SK-N-SH (cell line): Measurements from ENCODE around the gene CUBN. TPM values are rescaled to one million over a fixed set of nuclear protein-coding genes. Genes with fewer than 3 reads are reported as not detected.
A peak's percentile ranks its signal among the peaks of the same experiment; 100 is the strongest.

Source experiments
- CHD2 ChIP-seq: fragments of 150-350 bp; IDR thresholded peaks from 2 replicates; pipeline ENCODE4 v1.6.1; 2018; ENCODE audit warnings: low read length; ENCODE audit not compliant: partially characterized antibody
- EP300 ChIP-seq, 2 experiments: IDR thresholded peaks; 2 replicates each; pipeline versions ENCODE4 v1.4.0 to v1.6.1; 2012; ENCODE audit warnings: borderline replicate concordance in 1 of 2, low read depth in 1 of 2, low read length in 1 of 2
- EZH2phosphoT487 ChIP-seq: fragments of 200-600 bp; sonication (generic); IDR thresholded peaks from 2 replicates; pipeline ENCODE4 v1.6.1; 2017; ENCODE audit warnings: low read depth, mixed run types, mild to moderate bottlenecking, antibody characterized with exemption, moderate library complexity, borderline replicate concordance
- FOSL2 ChIP-seq: IDR thresholded peaks from 2 replicates; pipeline ENCODE4 v1.4.0; 2012; ENCODE audit warnings: low read depth, mild to moderate bottlenecking, moderate library complexity, borderline replicate concordance
- FOXJ3 ChIP-seq: sonication (generic); formaldehyde crosslinking; IDR thresholded peaks from 2 replicates; pipeline ENCODE4 v1.5.1; 2020; ENCODE audit warnings: mild to moderate bottlenecking, missing genetic modification reagents
- FOXM1 ChIP-seq: IDR thresholded peaks from 2 replicates; pipeline ENCODE4 v1.4.0; 2012; ENCODE audit warnings: low read depth, mild to moderate bottlenecking
- GABPA ChIP-seq: IDR thresholded peaks from 2 replicates; pipeline ENCODE4 v1.4.0; 2012; ENCODE audit warnings: low read depth, mild to moderate bottlenecking
- GATA2 ChIP-seq: sonication (generic); formaldehyde crosslinking; IDR thresholded peaks from 2 replicates; pipeline ENCODE4 v1.5.0; 2020; ENCODE audit warnings: mild to moderate bottlenecking, missing genetic modification reagents
- IRF3 ChIP-seq: fragments of 150-350 bp; IDR thresholded peaks from 2 replicates; pipeline ENCODE4 v1.6.1; 2016; ENCODE audit warnings: mild to moderate bottlenecking, low read depth, low read length
- JUND ChIP-seq: IDR thresholded peaks from 2 replicates; pipeline ENCODE4 v1.4.0; 2012
- MEF2A ChIP-seq: IDR thresholded peaks from 2 replicates; pipeline ENCODE4 v1.4.0; 2012; ENCODE audit warnings: low read depth, borderline replicate concordance
- MXI1 ChIP-seq: IDR thresholded peaks from 2 replicates; pipeline ENCODE4 v1.6.1; 2012; ENCODE audit warnings: mild to moderate bottlenecking, low read depth, low read length, improper control_type of control experiment
- POLR2AphosphoS5 ChIP-seq: IDR thresholded peaks from 2 replicates; pipeline ENCODE4 v1.6.1; 2012; ENCODE audit warnings: low read depth, low read length
- RAD21 ChIP-seq: IDR thresholded peaks from 2 replicates; pipeline ENCODE4 v1.6.1; 2012; ENCODE audit warnings: mild to moderate bottlenecking, low read length
- SIN3A ChIP-seq: IDR thresholded peaks from 2 replicates; pipeline ENCODE4 v1.6.1; 2012; ENCODE audit warnings: low read depth, mild to moderate bottlenecking, low read length, moderate library complexity, borderline replicate concordance
- TAF1 ChIP-seq: IDR thresholded peaks from 2 replicates; pipeline ENCODE4 v1.6.1; 2012; ENCODE audit warnings: low read depth, mild to moderate bottlenecking, low read length, moderate library complexity, borderline replicate concordance
- YY1 ChIP-seq: IDR thresholded peaks from 2 replicates; pipeline ENCODE4 v1.4.0; 2012; ENCODE audit warnings: low read depth, mild to moderate bottlenecking
- polyA plus RNA-seq, 3 experiments: library from polyadenylated mRNA; depleted of rRNA; stranded (reverse); fragments of >200 nt; gene quantifications; 2 replicates each; pipeline ENCODE4 v1.2.3, GENCODE V29; 2012
- TF ChIP-seq, protein P1 (sequence below): IDR thresholded peaks from 2 replicates; pipeline ENCODE4 v1.6.1; 2012; ENCODE audit warnings: mild to moderate bottlenecking, low read depth, low read length, moderate library complexity
- TF ChIP-seq, protein P2 (sequence below): IDR thresholded peaks from 2 replicates; pipeline ENCODE4 v1.4.0; 2012; ENCODE audit warnings: low read depth, borderline replicate concordance
- TF ChIP-seq, protein P3 (sequence below): fragments of 150-350 bp; IDR thresholded peaks from 2 replicates; pipeline ENCODE4 v1.6.1; 2017; ENCODE audit warnings: antibody characterized with exemption, low read length, low read depth, borderline replicate concordance
- TF ChIP-seq, protein P4 (sequence below): IDR thresholded peaks from 2 replicates; pipeline ENCODE4; 2012

The CUBN gene
- polyA plus RNA-seq, 1 of the 3 experiments (the other 2 are of a cell fraction), result 2.4 TPM

- TF ChIP-seq, protein P1, sequence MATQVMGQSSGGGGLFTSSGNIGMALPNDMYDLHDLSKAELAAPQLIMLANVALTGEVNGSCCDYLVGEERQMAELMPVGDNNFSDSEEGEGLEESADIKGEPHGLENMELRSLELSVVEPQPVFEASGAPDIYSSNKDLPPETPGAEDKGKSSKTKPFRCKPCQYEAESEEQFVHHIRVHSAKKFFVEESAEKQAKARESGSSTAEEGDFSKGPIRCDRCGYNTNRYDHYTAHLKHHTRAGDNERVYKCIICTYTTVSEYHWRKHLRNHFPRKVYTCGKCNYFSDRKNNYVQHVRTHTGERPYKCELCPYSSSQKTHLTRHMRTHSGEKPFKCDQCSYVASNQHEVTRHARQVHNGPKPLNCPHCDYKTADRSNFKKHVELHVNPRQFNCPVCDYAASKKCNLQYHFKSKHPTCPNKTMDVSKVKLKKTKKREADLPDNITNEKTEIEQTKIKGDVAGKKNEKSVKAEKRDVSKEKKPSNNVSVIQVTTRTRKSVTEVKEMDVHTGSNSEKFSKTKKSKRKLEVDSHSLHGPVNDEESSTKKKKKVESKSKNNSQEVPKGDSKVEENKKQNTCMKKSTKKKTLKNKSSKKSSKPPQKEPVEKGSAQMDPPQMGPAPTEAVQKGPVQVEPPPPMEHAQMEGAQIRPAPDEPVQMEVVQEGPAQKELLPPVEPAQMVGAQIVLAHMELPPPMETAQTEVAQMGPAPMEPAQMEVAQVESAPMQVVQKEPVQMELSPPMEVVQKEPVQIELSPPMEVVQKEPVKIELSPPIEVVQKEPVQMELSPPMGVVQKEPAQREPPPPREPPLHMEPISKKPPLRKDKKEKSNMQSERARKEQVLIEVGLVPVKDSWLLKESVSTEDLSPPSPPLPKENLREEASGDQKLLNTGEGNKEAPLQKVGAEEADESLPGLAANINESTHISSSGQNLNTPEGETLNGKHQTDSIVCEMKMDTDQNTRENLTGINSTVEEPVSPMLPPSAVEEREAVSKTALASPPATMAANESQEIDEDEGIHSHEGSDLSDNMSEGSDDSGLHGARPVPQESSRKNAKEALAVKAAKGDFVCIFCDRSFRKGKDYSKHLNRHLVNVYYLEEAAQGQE, result no peak
- TF ChIP-seq SIN3A (no peak), MXI1 (no peak), MEF2A (no peak), FOSL2 (peak; percentile 82), GABPA (no peak), IRF3 (no peak), CHD2 (no peak), TAF1 (no peak), YY1 (0 out of 2 replicates have a peak, but pooled peaks have one; percentile 14), RAD21 (no peak), GATA2 (CRISPR knock-in tag) (no peak), FOXJ3 (CRISPR knock-in tag) (no peak), EZH2phosphoT487 (no peak), FOXM1 (no peak), EP300 (IDR thresholded peaks at IDR 0.05; ENCODE audit: borderline replicate concordance in 1 of 2, low read depth in 1 of 2, low read length in 1 of 2) (peak in 1 of 2 experiments; percentile 49; a peak in 1 of 4 replicates), POLR2AphosphoS5 (no peak), JUND (peak; percentile 73)
- TF ChIP-seq, protein P2, sequence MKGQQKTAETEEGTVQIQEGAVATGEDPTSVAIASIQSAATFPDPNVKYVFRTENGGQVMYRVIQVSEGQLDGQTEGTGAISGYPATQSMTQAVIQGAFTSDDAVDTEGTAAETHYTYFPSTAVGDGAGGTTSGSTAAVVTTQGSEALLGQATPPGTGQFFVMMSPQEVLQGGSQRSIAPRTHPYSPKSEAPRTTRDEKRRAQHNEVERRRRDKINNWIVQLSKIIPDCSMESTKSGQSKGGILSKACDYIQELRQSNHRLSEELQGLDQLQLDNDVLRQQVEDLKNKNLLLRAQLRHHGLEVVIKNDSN, result no peak
- TF ChIP-seq, protein P3, sequence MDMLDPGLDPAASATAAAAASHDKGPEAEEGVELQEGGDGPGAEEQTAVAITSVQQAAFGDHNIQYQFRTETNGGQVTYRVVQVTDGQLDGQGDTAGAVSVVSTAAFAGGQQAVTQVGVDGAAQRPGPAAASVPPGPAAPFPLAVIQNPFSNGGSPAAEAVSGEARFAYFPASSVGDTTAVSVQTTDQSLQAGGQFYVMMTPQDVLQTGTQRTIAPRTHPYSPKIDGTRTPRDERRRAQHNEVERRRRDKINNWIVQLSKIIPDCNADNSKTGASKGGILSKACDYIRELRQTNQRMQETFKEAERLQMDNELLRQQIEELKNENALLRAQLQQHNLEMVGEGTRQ, result no peak
- TF ChIP-seq, protein P4, sequence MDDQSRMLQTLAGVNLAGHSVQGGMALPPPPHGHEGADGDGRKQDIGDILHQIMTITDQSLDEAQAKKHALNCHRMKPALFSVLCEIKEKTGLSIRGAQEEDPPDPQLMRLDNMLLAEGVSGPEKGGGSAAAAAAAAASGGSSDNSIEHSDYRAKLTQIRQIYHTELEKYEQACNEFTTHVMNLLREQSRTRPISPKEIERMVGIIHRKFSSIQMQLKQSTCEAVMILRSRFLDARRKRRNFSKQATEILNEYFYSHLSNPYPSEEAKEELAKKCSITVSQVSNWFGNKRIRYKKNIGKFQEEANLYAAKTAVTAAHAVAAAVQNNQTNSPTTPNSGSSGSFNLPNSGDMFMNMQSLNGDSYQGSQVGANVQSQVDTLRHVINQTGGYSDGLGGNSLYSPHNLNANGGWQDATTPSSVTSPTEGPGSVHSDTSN, result peak; percentile 43; the same call in 1 of the 2 replicates
- TF ChIP-seq, all 33 proteins: peak for 8
Observed at GRCh38 chr10:17009212-17009700, 120.4 kb downstream of the CUBN start (continued).
